ENCODE data around the gene NXPH4. TPM values are rescaled to one million over a fixed set of nuclear protein-coding genes. Genes with fewer than 3 reads are reported as not detected.

NXPH4 gene
- total and polyA plus RNA-seq, 10 of the 15 experiments (the other 5 are each of a cell fraction or from before 2014, with no cell fraction given), result 0.03 to 0.26 TPM; not detected in 8

- no peak for TF ChIP-seq STAT3 (IDR thresholded peaks at IDR 0.05; ENCODE audit: low read depth, low read length)
- TF ChIP-seq CREM (IDR thresholded peaks at IDR 0.05; ENCODE audit: low read depth), result no peak
- no peak for TF ChIP-seq FOXM1 (IDR thresholded peaks at IDR 0.05; ENCODE audit: low read depth, low read length)
These were observed 20.5 kb downstream of the NXPH4 start (continued) for GRCh38 chr12:57236925-57237595.

- no peak overlapping the region for H3K4me3 ChIP-seq
- peaks cover 15% of the 10 kb centered on the region in 2 experiments; a peak in 3 of 4 replicates for H3K36me3 ChIP-seq (ENCODE audit: control insufficient read depth in 2 of 2, insufficient read depth in 2 of 2, low read length in 1 of 2)
- H3K9ac ChIP-seq (ENCODE audit: control insufficient read depth, insufficient read depth, low read length), result no peak overlapping the region
- BruUV-seq (replicated peaks), result no TSS peak
- H3K79me2 ChIP-seq (ENCODE audit: control insufficient read depth, insufficient read depth, low read length), result no peaks in the 10 kb centered on the region
- RAD21 ChIA-PET (ENCODE audit: unreplicated experiment), result interaction anchor here (0.6 to 4.6 kb wide), 6 partner anchors 8 to 223 kb away, joined by 3 to 36 read pairs (median 6); partner anchors contain the start of gene SHMT2
- no peak for ATAC-seq
- 0 out of 2 replicates have a peak, but pooled peaks cover 2% of the 10 kb centered on the region for H4K20me1 ChIP-seq (ENCODE audit: control insufficient read depth, insufficient read depth)
- H3K4me1 ChIP-seq (ENCODE audit: control insufficient read depth, insufficient read depth, low read length), result peaks cover 38% of the 10 kb centered on the region
- no peak overlapping the region for H3K4me2 ChIP-seq (ENCODE audit: control insufficient read depth, insufficient read depth)
- H3K9me3 ChIP-seq (replicated peaks; ENCODE audit: control insufficient read depth, insufficient read depth, low read length), result no peaks in the 10 kb centered on the region
- CTCF ChIA-PET, result interaction anchor here (0.6 to 10.7 kb wide), 6 partner anchors 10 to 223 kb away, joined by 3 to 271 read pairs (median 48); partner anchors contain the start of genes INHBE and SHMT2
- POLR2A ChIA-PET, result interaction anchor here (0.7 to 1.1 kb wide), 2 partner anchors 8 to 321 kb away, joined by 3 to 10 read pairs; partner anchors contain the start of gene SHMT2
- no peak overlapping the region for H2AFZ ChIP-seq (ENCODE audit: control insufficient read depth, low read depth, low read length)
- H3K27me3 ChIP-seq (replicated peaks in 1 of 2; ENCODE audit: control insufficient read depth in 2 of 2, insufficient read depth in 2 of 2, low read length in 1 of 2), result peaks cover 5 to 8% of the 10 kb centered on the region in 2 experiments; a peak in 3 of 4 replicates
- no peak for DNase-seq (ENCODE audit: low read depth, low spot score)
- no peak overlapping the region for H3K27ac ChIP-seq (ENCODE audit: control insufficient read depth, insufficient read depth)
- intact Hi-C loops (cut with micrococcal nuclease; ENCODE audit: unreplicated experiment), result no loop called here
- no peak for FAIRE-seq
- TF ChIP-seq RUNX3 (IDR thresholded peaks at IDR 0.05; ENCODE audit: low read length) (0 out of 2 replicates have a peak, but pooled peaks have one; percentile 15), CREB1 (IDR thresholded peaks at IDR 0.05; ENCODE audit: low read depth) (no peak), ESRRA (IDR thresholded peaks at IDR 0.05; ENCODE audit: low read length) (no peak)
- SMC1A ChIA-PET (ENCODE audit: uncharacterized antibody, unreplicated experiment), result interaction anchor here (8.1 kb wide), 1 partner anchor 23 kb away, joined by 55 read pairs; no protein-coding TSS in a partner anchor
- 12% methylated on average over 5 of the region's 5 CpGs for WGBS (ENCODE audit: insufficient coverage, insufficient replicate concordance, low lambda C conversion rate, missing lambda C conversion rate)
- in situ Hi-C loops (cut with MboI), result no loop called here
These were observed 21.0 kb downstream of the NXPH4 start for GRCh38 chr12:57237596-57237931.
